AG04449 (cell line): ENCODE measurements around the gene ZMYND15.

Experiments
- CTCF ChIA-PET: fragments of 350-600 bp; formaldehyde crosslinking; extraction: SDS; loops from one replicate; lab custom pipeline; 2021; ENCODE audit warnings: antibody characterized with exemption; lab: Yijun Ruan, JAX
- POLR2A ChIA-PET: fragments of 400-600, 350-600 bp; formaldehyde crosslinking; extraction: SDS; loops from one replicate; lab custom pipeline; 2020; ENCODE audit warnings: antibody characterized with exemption, inconsistent platforms; lab: Yijun Ruan, JAX
- DNase-seq: peaks from one replicate; pipeline ENCODE4 v3.0.0-alpha.2; 2010; ENCODE audit warnings: low read depth, low spot score
- H3K4me3 ChIP-seq: 2 replicates; pipeline ENCODE4 v1.5.1; 2011; ENCODE audit warnings: low read depth, mild to moderate bottlenecking, control low read depth, low read length
- TF ChIP-seq, protein P1 (sequence below): IDR thresholded peaks from one replicate; pipeline ENCODE4 v1.5.1; 2011; ENCODE audit warnings: mild to moderate bottlenecking, moderate library complexity, low read length, control low read depth, inconsistent platforms; ENCODE audit not compliant: insufficient read depth; ENCODE audit errors: missing control alignments

The ZMYND15 gene

DNA sequence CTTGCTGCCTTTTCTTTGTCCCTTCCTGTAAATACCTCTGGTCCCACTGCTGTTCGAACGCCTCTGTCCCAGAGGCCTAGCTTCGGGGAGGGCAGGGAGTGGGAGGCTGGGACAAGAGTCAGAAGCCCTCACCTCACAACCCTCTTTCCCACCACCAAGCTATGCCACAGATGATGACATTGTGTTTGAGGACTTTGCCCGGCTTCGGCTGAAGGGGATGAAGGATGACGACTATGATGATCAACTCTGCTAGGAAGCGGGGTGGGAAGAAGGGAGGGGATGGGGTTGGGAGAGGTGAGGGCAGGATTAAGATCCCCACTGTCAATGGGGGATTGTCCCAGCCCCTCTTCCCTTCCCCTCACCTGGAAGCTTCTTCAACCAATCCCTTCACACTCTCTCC lies 18.8 kb upstream of the ZMYND15 start:
- CTCF ChIA-PET: interaction anchor here (0.8 to 1.5 kb wide), 2 partner anchors 69 to 160 kb away, joined by 3 to 4 read pairs; no protein-coding TSS in a partner anchor
- DNase-seq: no peak
- no peak overlapping the region for H3K4me3 ChIP-seq
- POLR2A ChIA-PET: interaction anchor here (1.0 kb wide), 1 partner anchor 183 kb away, joined by 3 read pairs; the partner anchor contains the start of gene CHRNE
- TF ChIP-seq, protein P1, sequence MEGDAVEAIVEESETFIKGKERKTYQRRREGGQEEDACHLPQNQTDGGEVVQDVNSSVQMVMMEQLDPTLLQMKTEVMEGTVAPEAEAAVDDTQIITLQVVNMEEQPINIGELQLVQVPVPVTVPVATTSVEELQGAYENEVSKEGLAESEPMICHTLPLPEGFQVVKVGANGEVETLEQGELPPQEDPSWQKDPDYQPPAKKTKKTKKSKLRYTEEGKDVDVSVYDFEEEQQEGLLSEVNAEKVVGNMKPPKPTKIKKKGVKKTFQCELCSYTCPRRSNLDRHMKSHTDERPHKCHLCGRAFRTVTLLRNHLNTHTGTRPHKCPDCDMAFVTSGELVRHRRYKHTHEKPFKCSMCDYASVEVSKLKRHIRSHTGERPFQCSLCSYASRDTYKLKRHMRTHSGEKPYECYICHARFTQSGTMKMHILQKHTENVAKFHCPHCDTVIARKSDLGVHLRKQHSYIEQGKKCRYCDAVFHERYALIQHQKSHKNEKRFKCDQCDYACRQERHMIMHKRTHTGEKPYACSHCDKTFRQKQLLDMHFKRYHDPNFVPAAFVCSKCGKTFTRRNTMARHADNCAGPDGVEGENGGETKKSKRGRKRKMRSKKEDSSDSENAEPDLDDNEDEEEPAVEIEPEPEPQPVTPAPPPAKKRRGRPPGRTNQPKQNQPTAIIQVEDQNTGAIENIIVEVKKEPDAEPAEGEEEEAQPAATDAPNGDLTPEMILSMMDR: no peak

DNA sequence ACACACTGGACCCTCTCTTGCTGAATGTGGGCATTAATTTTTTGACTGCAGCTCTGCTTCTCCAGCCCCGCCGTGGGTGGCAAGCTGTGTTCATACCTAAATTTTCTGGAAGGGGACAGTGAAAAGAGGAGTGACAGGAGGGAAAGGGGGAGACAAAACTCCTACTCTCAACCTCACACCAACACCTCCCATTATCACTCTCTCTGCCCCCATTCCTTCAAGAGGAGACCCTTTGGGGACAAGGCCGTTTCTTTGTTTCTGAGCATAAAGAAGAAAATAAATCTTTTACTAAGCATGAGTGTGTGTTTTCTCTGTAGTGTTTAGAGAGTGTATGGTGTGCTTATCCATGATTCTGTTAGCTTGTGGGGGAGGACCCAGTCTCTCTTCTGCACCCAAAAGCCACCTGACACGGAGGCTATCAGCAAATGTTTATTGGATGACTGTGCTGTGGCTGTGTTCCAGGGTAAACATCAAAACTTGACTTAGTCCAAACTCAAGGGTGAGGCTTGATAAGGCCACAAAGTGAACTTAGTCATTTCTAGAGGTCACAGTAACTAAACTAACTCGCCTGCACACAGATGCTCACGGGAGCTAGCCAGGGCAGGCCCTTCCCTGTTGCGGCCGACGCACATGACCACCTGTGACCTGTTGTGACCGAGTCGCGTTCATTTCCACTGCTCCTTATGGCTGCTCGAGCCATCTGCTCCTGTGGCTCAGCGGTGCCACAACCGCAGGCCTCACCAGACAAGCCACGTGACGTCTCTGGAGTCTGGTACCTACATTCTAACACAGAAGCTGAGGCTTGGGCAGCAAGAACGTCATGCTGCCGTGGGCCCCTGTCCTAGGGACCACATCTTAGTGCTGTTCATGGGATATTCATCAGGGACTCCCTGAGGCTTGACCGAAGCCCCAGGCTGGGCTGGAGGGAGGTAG lies 18.2 kb upstream of the ZMYND15 start:
- ChIA-PET POLR2A (interaction anchor here (1.0 kb wide), 1 partner anchor 182 kb away, joined by 3 read pairs; the partner anchor contains the start of gene CHRNE), CTCF (interaction anchor here (0.6 to 1.3 kb wide), 2 partner anchors 10 to 617 kb away, joined by 3 to 5 read pairs; no protein-coding TSS in a partner anchor)
- DNase-seq: no peak
- H3K4me3 ChIP-seq: no peak overlapping the region
- TF ChIP-seq, protein P1: no peak

DNA sequence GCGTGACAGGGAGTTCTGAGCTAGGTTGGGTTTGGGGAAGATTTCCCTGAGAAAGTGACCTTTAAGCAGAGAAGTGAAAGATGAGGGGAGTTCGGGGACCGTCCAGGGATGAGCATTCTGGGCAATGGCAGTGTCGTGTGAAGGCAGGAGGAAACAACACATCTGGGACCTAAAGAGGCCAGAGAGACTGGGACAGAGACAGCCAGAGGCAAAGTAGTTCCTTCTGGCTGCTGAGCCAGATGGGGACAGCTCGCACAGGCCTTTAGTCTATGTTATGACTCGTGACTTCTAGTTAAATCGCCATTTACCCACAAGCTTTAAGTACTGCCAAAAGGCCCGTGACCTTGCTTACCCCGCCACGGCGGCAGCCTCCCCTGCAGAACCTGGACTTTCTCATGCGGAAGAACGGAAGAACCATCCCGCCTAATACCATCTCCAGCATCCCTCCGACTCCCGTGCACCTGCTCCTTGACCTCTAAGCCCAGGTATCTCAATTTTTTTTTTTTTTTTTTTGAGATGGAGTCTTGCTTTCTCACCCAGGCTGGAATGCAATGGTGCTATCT lies 16.9 kb upstream of the ZMYND15 start:
- TF ChIP-seq, protein P1: no peak
- CTCF ChIA-PET: interaction anchor here (0.7 to 1.3 kb wide), 2 partner anchors 9 to 156 kb away, joined by 4 to 5 read pairs; no protein-coding TSS in a partner anchor
- no peak for DNase-seq
- H3K4me3 ChIP-seq: no peak overlapping the region
- POLR2A ChIA-PET: no interaction called here

DNA sequence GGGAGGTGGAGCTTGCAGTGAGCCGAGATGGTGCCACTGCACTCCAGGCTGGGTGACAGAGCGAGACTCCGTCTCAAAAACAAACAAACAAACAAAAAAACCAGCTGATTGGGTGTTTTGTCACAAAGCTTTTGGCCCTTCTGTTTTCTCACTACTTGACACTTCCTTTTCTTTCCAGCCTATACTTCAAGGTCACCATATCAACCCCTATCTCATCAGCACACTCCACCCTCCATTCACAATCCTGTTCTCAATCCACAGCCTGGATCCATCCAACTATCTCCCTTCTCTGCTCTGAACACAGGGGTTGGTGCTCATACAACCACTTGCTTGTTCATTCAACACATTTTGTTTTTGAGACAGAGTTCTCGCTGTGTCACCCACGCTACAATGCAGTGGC lies 15.0 kb upstream of the ZMYND15 start:
- no peak for DNase-seq
- POLR2A ChIA-PET: interaction anchor here (1.1 kb wide), 1 partner anchor 15 kb away, joined by 4 read pairs; the partner anchor contains the start of gene ARRB2
- no peak overlapping the region for H3K4me3 ChIP-seq
- TF ChIP-seq, protein P1: no peak
- CTCF ChIA-PET: no interaction called here

DNA sequence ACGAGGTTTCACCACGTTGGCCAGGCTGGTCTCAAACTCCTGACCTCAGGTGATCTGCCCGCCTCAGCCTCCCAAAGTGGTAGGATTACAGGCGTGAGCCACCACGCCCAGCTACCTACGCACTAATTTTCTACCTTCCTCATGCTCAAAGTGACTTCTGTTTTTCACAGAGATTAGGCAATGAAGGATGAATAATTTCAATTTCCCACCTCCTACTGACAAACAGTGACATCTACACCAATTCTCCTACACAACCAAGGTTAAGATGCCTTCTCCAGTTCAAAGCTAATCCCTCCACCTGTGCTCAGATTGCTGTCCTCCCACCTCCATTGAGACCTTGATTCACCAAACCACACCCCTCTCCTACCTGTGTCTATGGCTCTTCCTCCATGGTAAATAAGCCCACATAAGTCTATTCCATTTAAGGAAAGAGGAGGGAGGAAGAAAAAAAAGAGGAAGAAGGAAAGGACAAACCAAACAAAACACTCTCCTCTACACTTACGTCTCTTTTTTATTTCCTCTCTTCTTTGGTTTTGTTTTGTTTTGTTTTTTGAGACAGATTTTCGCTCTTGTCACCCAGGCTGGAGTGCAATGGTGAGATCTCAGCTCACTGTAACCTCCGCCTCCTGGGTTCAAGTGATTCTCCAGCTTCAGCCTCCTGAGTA lies 13.9 kb upstream of the ZMYND15 start:
- TF ChIP-seq, protein P1: no peak
- POLR2A ChIA-PET: no interaction called here
- no peak for DNase-seq
- H3K4me3 ChIP-seq: no peak overlapping the region
- CTCF ChIA-PET: no interaction called here

DNA sequence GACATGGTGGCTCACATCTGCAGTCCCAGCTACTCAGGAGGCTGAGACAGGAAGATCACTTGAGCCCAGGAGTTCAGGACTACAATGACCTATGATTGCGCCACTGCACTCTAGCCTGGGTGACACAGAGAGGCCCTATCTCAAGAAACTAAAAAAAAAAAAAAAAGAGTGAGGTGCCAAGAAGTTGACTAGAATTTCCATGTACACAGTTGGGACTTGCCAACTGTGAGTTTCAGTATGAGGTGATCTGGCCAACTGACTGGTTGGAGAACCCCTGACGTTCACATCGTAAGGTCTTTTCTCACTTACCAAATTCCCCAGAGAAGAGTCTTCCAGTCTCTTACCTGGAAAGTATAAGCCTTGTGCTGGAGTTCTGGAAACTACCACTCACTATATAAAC lies 11.5 kb upstream of the ZMYND15 start:
- no peak overlapping the region for H3K4me3 ChIP-seq
- ChIA-PET CTCF (no interaction called here), POLR2A (no interaction called here)
- TF ChIP-seq, protein P1: no peak
- DNase-seq: no peak
